OCI-LY7 (cell line): ENCODE data around the gene STK4.

Experiments used
- CTCF ChIP-seq: fragments of 200-600 bp; sonication (generic); conservative IDR thresholded peaks from 2 replicates; pipeline ENCODE4 v1.5.1; 2014; ENCODE audit warnings: mild to moderate bottlenecking, antibody characterized with exemption, low read length, moderate library complexity, mixed read lengths
- EZH2phosphoT487 ChIP-seq: fragments of 200-600 bp; sonication (generic); IDR thresholded peaks from 2 replicates; pipeline ENCODE4 v1.6.1; 2018; ENCODE audit warnings: low read depth, borderline replicate concordance, mild to moderate bottlenecking, mixed run types, antibody characterized with exemption, low read length, moderate library complexity, mixed read lengths

GRCh38 chr20:45101333-45101850 lies 135.1 kb downstream of the STK4 start:
- TF ChIP-seq CTCF, result no peak
- TF ChIP-seq EZH2phosphoT487, result no peak
